Osteocyte (in vitro differentiated cells): ENCODE results near the gene VPS4B. TPM values are rescaled to one million over a fixed set of nuclear protein-coding genes. Genes with fewer than 3 reads are reported as not detected.

Source experiments
- DNase-seq: peaks from one replicate; pipeline ENCODE4 v3.0.0; 2021; ENCODE audit warnings: mixed read lengths; ENCODE audit not compliant: unreplicated experiment; ENCODE audit errors: extremely low spot score
- H3K27ac Mint-ChIP-seq: one replicate; pipeline ENCODE4 v1.8.0; 2021; ENCODE audit warnings: mild to moderate bottlenecking, mixed read lengths; ENCODE audit not compliant: unreplicated experiment
- H3K27me3 Mint-ChIP-seq: one replicate; pipeline ENCODE4 v1.8.0; 2021; ENCODE audit warnings: mixed read lengths; ENCODE audit not compliant: unreplicated experiment
- H3K36me3 Mint-ChIP-seq: one replicate; pipeline ENCODE4 v1.8.0; 2021; ENCODE audit warnings: mixed read lengths; ENCODE audit not compliant: unreplicated experiment
- H3K4me1 Mint-ChIP-seq: one replicate; pipeline ENCODE4 v1.8.0; 2021; ENCODE audit warnings: mixed read lengths; ENCODE audit not compliant: unreplicated experiment
- H3K4me3 Mint-ChIP-seq: one replicate; pipeline ENCODE4 v1.8.0; 2021; ENCODE audit warnings: mild to moderate bottlenecking, moderate library complexity, mixed read lengths; ENCODE audit not compliant: unreplicated experiment
- H3K9me3 Mint-ChIP-seq: one replicate; pipeline ENCODE4 v1.8.0; 2021; ENCODE audit warnings: mixed read lengths; ENCODE audit not compliant: unreplicated experiment
- CTCF ChIP-seq: fragments of 200-600 bp; sonication (generic); IDR thresholded peaks from 2 replicates; pipeline ENCODE4 v1.5.0; 2021; ENCODE audit warnings: antibody characterized with exemption, mild to moderate bottlenecking, moderate library complexity
- total RNA-seq: library from RNA; stranded (reverse); gene quantifications from 2 replicates; pipeline ENCODE4 v1.2.1, GENCODE V29; 2021

VPS4B gene
- total RNA-seq, 1 donor from 2014 or later: 59.1 TPM

GRCh38 chr18:63339920-63340484 lies 82.3 kb downstream of the VPS4B start:
- TF ChIP-seq CTCF: peak; percentile 61
- no peak for DNase-seq

More at GRCh38 chr18:63339920-63340484, 82.3 kb downstream of the VPS4B start:
- H3K36me3 Mint-ChIP-seq: peaks cover 46% of the 10 kb centered on the region
- H3K27me3 Mint-ChIP-seq: no peaks in the 10 kb centered on the region
- peaks cover 16% of the 10 kb centered on the region for H3K4me1 Mint-ChIP-seq
- no peak overlapping the region for H3K4me3 Mint-ChIP-seq
- no peaks in the 10 kb centered on the region for H3K9me3 Mint-ChIP-seq
- no peak overlapping the region for H3K27ac Mint-ChIP-seq

Other genes starting within 250 kb of the VPS4B start
- gene BCL2, start 102.7 kb downstream of the VPS4B start, total RNA-seq: 2.5 and 3.2 TPM in 2 replicates
- 87.7 and 90.5 TPM in 2 replicates for gene KDSR, start 55.3 kb downstream of the VPS4B start, total RNA-seq
- gene SERPINB5, start 54.5 kb upstream of the VPS4B start, total RNA-seq: not detected in 2 replicates
- not detected in 2 replicates for gene SERPINB12, start 119.9 kb upstream of the VPS4B start, total RNA-seq
- gene SERPINB13, start 164.9 kb upstream of the VPS4B start, total RNA-seq: not detected in 2 replicates
- not detected in 2 replicates for gene SERPINB4, start 221.8 kb upstream of the VPS4B start, total RNA-seq
- not detected in 2 replicates for gene SERPINB3, start 239.4 kb upstream of the VPS4B start, total RNA-seq